HepG2 (cell line): ENCODE measurements around the gene UBAP2. TPM values are rescaled to one million over a fixed set of nuclear protein-coding genes. Genes with fewer than 3 reads are reported as not detected.

Experiments
- ARNTL ChIP-seq: sonication (generic); formaldehyde crosslinking; IDR thresholded peaks from 2 replicates; pipeline ENCODE4 v1.4.0; 2020; ENCODE audit warnings: mild to moderate bottlenecking, missing genetic modification reagents
- GABPA ChIP-seq, 2 experiments: IDR thresholded peaks; 2 replicates each; pipeline ENCODE4 v1.6.1; 2011 to 2016; ENCODE audit warnings: low read depth in 2 of 2, low read length in 1 of 2, missing biosample characterization in 1 of 2, missing genetic modification characterization in 1 of 2
- HNF4G ChIP-seq, 2 experiments: sonication (generic) in 1 of 2; formaldehyde crosslinking in 1 of 2; IDR thresholded peaks; 2 replicates each; pipeline versions ENCODE4 v1.4.0 to v1.6.1; 2011 to 2020; ENCODE audit warnings: borderline replicate concordance in 2 of 2, low read depth in 2 of 2, mild to moderate bottlenecking in 2 of 2, low read length in 1 of 2, missing genetic modification reagents in 1 of 2, moderate library complexity in 1 of 2
- MAFG ChIP-seq: sonication (generic); formaldehyde crosslinking; IDR thresholded peaks from 2 replicates; pipeline ENCODE4 v1.5.1; 2020; ENCODE audit warnings: mild to moderate bottlenecking, missing genetic modification reagents
- MIER3 ChIP-seq: IDR thresholded peaks from 2 replicates; pipeline ENCODE4 v1.6.1; 2016; ENCODE audit warnings: missing compliant biosample characterization, borderline replicate concordance
- MTA3 ChIP-seq: sonication (generic); formaldehyde crosslinking; IDR thresholded peaks from 2 replicates; pipeline ENCODE4 v1.4.0; 2020; ENCODE audit warnings: missing genetic modification reagents
- NFYB ChIP-seq: sonication (generic); formaldehyde crosslinking; IDR thresholded peaks from 2 replicates; pipeline ENCODE4 v1.4.0; 2020; ENCODE audit warnings: missing genetic modification reagents
- RNF219 ChIP-seq: sonication (generic); formaldehyde crosslinking; IDR thresholded peaks from 2 replicates; pipeline ENCODE4 v1.5.0; 2020; ENCODE audit warnings: mild to moderate bottlenecking, missing genetic modification reagents
- SMC3 ChIP-seq: IDR thresholded peaks from 2 replicates; pipeline ENCODE4 v1.6.1; 2011; ENCODE audit warnings: low read length, improper control_type of control experiment
- ZBTB20 ChIP-seq: sonication (generic); formaldehyde crosslinking; IDR thresholded peaks from 2 replicates; pipeline ENCODE4 v1.8.1; 2023; ENCODE audit warnings: missing genetic modification reagents, low read depth, mild to moderate bottlenecking, borderline replicate concordance
- ZBTB46 ChIP-seq: sonication (generic); formaldehyde crosslinking; IDR thresholded peaks from 2 replicates; pipeline ENCODE4 v1.4.0; 2020; ENCODE audit warnings: mild to moderate bottlenecking, missing genetic modification reagents, borderline replicate concordance
- ZFP36L2 ChIP-seq: sonication (generic); formaldehyde crosslinking; IDR thresholded peaks from 2 replicates; pipeline ENCODE4 v1.4.0; 2020; ENCODE audit warnings: missing genetic modification reagents
- ZSCAN12 ChIP-seq: sonication (generic); formaldehyde crosslinking; IDR thresholded peaks from 2 replicates; pipeline ENCODE4 v1.9.0; 2021; ENCODE audit warnings: mild to moderate bottlenecking, missing genetic modification reagents
- polyA plus RNA-seq, 8 experiments: library from polyadenylated mRNA; depleted of rRNA in 3 of 8; stranded (reverse) in 7 of 8; unstranded in 1 of 8; fragments of >200 nt; fragmentation: Illumina TruSeq in 4 of 8; extraction: Trizol in 4 of 8; gene quantifications; 2 replicates each; pipeline versions ENCODE4 v1.2.1 to v1.2.3, GENCODE V29; 2011 to 2016; ENCODE audit warnings: low read depth in 4 of 8, missing spikeins in 1 of 8, mixed read lengths in 1 of 8; ENCODE audit not compliant: insufficient read depth in 1 of 8
- total RNA-seq, 5 experiments: library from RNA; depleted of rRNA; stranded (reverse); fragments of >200 nt; fragmentation: Illumina TruSeq; extraction: Trizol; gene quantifications; 2 replicates each; pipeline ENCODE4 v1.2.3, GENCODE V29; 2016; ENCODE audit warnings: low read depth in 1 of 5
- TF ChIP-seq, protein P1 (sequence below): sonication (generic); formaldehyde crosslinking; IDR thresholded peaks from 2 replicates; pipeline ENCODE4 v1.4.0; 2020; ENCODE audit warnings: mild to moderate bottlenecking, missing genetic modification reagents

UBAP2 gene
- total and polyA plus RNA-seq, 2 of the 13 experiments (the other 11 are each of a cell fraction or from before 2014, with no cell fraction given) = 19.0 to 22.0 TPM

DNA sequence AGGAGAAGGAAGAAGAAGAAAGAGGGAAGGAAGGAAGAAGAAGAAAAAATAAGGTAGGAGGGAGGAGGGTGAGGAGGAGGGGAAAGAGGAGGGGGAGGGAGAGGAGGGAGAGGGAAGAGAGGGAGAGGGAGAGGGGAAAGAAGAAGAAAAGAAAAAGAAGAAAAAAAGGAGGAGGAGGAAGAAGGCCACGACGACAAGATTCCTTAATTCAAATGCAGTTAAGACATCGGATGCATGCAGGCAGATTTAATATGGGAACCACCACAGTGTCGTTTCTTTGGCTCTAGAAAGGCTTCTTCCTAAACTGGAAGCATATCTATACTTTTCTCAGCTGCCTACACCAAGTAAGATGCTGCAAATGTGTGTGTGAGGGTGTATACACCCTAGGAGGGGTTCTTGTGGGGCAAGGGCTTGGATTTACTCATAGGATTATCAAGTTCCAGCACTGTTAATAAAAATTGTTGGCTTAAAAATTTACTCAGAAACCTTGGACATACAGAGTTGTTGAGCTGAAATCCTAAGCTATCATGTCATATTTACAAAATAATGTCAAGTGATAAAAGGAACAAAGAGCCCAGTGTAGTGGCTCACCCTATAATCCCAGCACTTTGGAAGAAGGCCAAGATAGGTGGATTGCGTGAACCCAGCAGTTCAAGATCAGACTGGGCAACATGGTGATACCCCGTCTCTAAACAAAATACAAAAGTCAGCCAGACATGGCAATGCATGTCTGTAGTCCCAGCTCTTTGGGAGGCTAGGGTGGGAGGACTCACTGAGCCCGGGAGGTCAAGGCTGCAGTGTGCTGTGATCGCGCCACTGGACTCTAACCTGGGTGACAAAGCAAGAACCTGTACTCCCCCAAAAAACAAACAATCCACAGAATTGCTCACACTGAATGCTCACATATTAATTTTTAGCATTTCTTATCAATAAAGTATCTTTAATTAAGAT lies 108.5 kb downstream of the UBAP2 start (continued):
- TF ChIP-seq, protein P1, sequence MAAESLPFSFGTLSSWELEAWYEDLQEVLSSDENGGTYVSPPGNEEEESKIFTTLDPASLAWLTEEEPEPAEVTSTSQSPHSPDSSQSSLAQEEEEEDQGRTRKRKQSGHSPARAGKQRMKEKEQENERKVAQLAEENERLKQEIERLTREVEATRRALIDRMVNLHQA = no peak; the same call in 1 of the 2 replicates
- TF ChIP-seq ZFP36L2 = no peak
- TF ChIP-seq ZBTB46 (CRISPR knock-in tag) = no peak
- TF ChIP-seq GABPA (IDR thresholded peaks at IDR 0.05; ENCODE audit: low read depth, low read length) = no peak
- TF ChIP-seq GABPA (CRISPR knock-in tag; IDR thresholded peaks at IDR 0.05; ENCODE audit: low read depth) = peak; percentile 39; the same call in 1 of the 2 replicates
- TF ChIP-seq ZBTB20 (CRISPR knock-in tag) = peak; percentile 59; the same call in 1 of the 2 replicates
- no peak for TF ChIP-seq ARNTL
- peak; percentile 84; the same call in 1 of the 2 replicates for TF ChIP-seq MIER3 (CRISPR knock-in tag)
- TF ChIP-seq MAFG (CRISPR knock-in tag) = no peak
- TF ChIP-seq MTA3 (CRISPR knock-in tag) = no peak
- TF ChIP-seq NFYB (CRISPR knock-in tag) = no peak
- TF ChIP-seq HNF4G (IDR thresholded peaks at IDR 0.05; ENCODE audit: borderline replicate concordance, low read depth, low read length) = peak; percentile 87
- TF ChIP-seq HNF4G (CRISPR knock-in tag; IDR thresholded peaks at IDR 0.05; ENCODE audit: borderline replicate concordance, low read depth) = peak; percentile 86; the same call in 1 of the 2 replicates
- TF ChIP-seq SMC3 = 0 out of 2 replicates have a peak, but pooled peaks have one; percentile 2
- peak; percentile 94; the same call in 1 of the 2 replicates for TF ChIP-seq RNF219 (CRISPR knock-in tag)
- no peak for TF ChIP-seq ZSCAN12 (CRISPR knock-in tag)
